Chondrocyte (in vitro differentiated cells): ENCODE data around the gene CAMK2N2. TPM values are rescaled to one million over a fixed set of nuclear protein-coding genes. Genes with fewer than 3 reads are reported as not detected.
A peak's percentile ranks its signal among the peaks of the same experiment; 100 is the strongest.

Experiments
- DNase-seq: peaks from one replicate; pipeline ENCODE4 v3.0.0; 2021; ENCODE audit warnings: mixed read lengths, low spot score
- H3K27ac Mint-ChIP-seq: one replicate; pipeline ENCODE4 v1.8.0; 2021; ENCODE audit warnings: mild to moderate bottlenecking, moderate library complexity, mixed read lengths; ENCODE audit not compliant: unreplicated experiment
- H3K27me3 Mint-ChIP-seq: 2 replicates; pipeline ENCODE4 v1.8.0; 2021; ENCODE audit warnings: low read depth, mixed read lengths
- H3K36me3 Mint-ChIP-seq: 2 replicates; pipeline ENCODE4 v1.8.0; 2021; ENCODE audit warnings: low read depth, mixed read lengths
- H3K4me1 Mint-ChIP-seq: 2 replicates; pipeline ENCODE4 v1.8.0; 2021; ENCODE audit warnings: low read depth, mild to moderate bottlenecking, mixed read lengths
- H3K4me3 Mint-ChIP-seq: one replicate; pipeline ENCODE4 v1.8.0; 2021; ENCODE audit warnings: mild to moderate bottlenecking, moderate library complexity, mixed read lengths; ENCODE audit not compliant: unreplicated experiment
- H3K9me3 Mint-ChIP-seq: 2 replicates; pipeline ENCODE4 v1.8.0; 2021; ENCODE audit warnings: low read depth, mixed read lengths
- CTCF ChIP-seq: fragments of 200-600 bp; sonication (generic); IDR thresholded peaks from 2 replicates; pipeline ENCODE4 v1.5.0; 2021; ENCODE audit warnings: antibody characterized with exemption, mild to moderate bottlenecking, moderate library complexity
- total RNA-seq: library from RNA; stranded (reverse); gene quantifications from 3 replicates; pipeline ENCODE4 v1.2.1, GENCODE V29; 2021

Gene CAMK2N2
- total RNA-seq, 1 donor from 2014 or later: 3.2 TPM

GRCh38 chr3:184300378-184300720 is 39.0 kb upstream of the CAMK2N2 start:
- Mint-ChIP-seq H3K27ac (peak overlapping the region; percentile 94), H3K9me3 (no peaks in the 10 kb centered on the region), H3K27me3 (no peaks in the 10 kb centered on the region), H3K4me3 (peak overlapping the region; percentile 89), H3K36me3 (peaks cover 25% of the 10 kb centered on the region), H3K4me1 (peaks cover 25% of the 10 kb centered on the region)
- DNase-seq: no peak
- no peak for TF ChIP-seq CTCF

- Mint-ChIP-seq H3K9me3 (no peaks in the 10 kb centered on the region), H3K27ac (peak overlapping the region; percentile 94)
- no peak for TF ChIP-seq CTCF
Observed at GRCh38 chr3:184299488-184300377, 38.4 kb upstream of the CAMK2N2 start.

GRCh38 chr3:184298759-184299487 is 37.6 kb upstream of the CAMK2N2 start, which contains the start of gene PSMD2:
Gene PSMD2 (plus strand): TSS chr3:184299241. CDS start chr3:184299267, 26 bp downstream.
- Mint-ChIP-seq H3K4me1 (peaks cover 25% of the 10 kb centered on the region), H3K9me3 (no peaks in the 10 kb centered on the region), H3K27me3 (no peaks in the 10 kb centered on the region), H3K27ac (peak within 1 kb of the TSS; percentile 94), H3K4me3 (peak within 1 kb of the TSS; percentile 89), H3K36me3 (peaks cover 16% of the 10 kb centered on the region)
- TF ChIP-seq CTCF: no peak
- peak; percentile 99 for DNase-seq

More at GRCh38 chr3:184299488-184300377, 38.4 kb upstream of the CAMK2N2 start:
- Mint-ChIP-seq H3K4me3 (peak overlapping the region; percentile 89), H3K27me3 (no peaks in the 10 kb centered on the region), H3K36me3 (peaks cover 23% of the 10 kb centered on the region), H3K4me1 (peaks cover 25% of the 10 kb centered on the region)
- DNase-seq: no peak

- no peaks in the 10 kb centered on the region for H3K27me3 Mint-ChIP-seq
- no peak overlapping the region for H3K27ac Mint-ChIP-seq
- TF ChIP-seq CTCF: no peak
- H3K4me1 Mint-ChIP-seq: peaks cover 24% of the 10 kb centered on the region
- no peaks in the 10 kb centered on the region for H3K9me3 Mint-ChIP-seq
- no peak overlapping the region for H3K4me3 Mint-ChIP-seq
- peaks cover 5% of the 10 kb centered on the region for H3K36me3 Mint-ChIP-seq
- no peak for DNase-seq
Observed at GRCh38 chr3:184296616-184297015, 35.3 kb upstream of the CAMK2N2 start.

- peak; percentile 5 for DNase-seq
- Mint-ChIP-seq H3K27me3 (no peaks in the 10 kb centered on the region), H3K27ac (no peak overlapping the region), H3K4me3 (no peak overlapping the region), H3K4me1 (peaks cover 20% of the 10 kb centered on the region), H3K9me3 (no peaks in the 10 kb centered on the region), H3K36me3 (peaks cover 2% of the 10 kb centered on the region)
- TF ChIP-seq CTCF: no peak
Observed at GRCh38 chr3:184295771-184296170, 34.4 kb upstream of the CAMK2N2 start.
